NCI-H1930 (cell line): ENCODE data around the gene CD38.

ENCODE experiments used
- DNase-seq, 2 experiments: peaks; one replicate each; lab custom pipeline; 2025; lab: John Stamatoyannopoulos, UW

CD38 gene

DNA sequence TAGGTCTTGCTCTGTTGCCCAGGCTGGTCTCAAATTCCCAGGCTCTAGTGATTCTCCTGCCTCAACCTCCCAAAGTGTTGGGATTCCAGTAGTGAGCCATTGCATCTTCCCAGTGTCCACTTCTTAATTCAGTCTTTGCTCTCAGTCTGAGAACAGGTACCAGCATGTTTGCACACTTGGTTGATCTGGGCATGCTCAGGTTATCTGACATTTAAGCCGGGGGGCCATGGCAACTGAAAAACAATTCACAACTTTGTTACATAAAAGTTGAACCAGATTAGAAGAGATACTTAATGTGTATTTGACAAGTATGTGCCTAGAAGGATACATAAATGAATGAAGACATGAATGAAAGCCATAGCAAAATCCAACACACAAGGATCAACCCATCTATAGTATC, 121.4 kb downstream of the CD38 start:
- no peak for DNase-seq

DNA sequence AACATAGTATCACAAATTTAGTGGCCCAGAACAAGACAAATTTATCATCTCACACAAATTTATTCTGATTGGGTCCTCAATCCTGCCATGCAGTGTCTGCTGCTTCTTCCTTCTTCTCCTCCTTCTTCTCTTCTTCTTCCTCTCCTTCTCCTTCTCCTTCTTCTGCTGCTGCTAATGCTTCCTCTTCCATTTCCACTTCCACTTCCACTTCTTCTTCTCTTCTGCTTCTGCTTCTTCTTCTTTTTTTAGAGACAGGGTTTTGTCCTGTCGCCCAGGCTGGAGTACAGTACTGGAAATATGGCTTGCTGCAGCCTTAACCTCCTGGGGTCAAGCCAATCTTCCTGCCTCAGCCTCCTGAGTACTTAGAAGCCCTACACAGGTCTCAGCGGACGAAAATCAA, 122.9 kb downstream of the CD38 start:
- no peak for DNase-seq

DNA sequence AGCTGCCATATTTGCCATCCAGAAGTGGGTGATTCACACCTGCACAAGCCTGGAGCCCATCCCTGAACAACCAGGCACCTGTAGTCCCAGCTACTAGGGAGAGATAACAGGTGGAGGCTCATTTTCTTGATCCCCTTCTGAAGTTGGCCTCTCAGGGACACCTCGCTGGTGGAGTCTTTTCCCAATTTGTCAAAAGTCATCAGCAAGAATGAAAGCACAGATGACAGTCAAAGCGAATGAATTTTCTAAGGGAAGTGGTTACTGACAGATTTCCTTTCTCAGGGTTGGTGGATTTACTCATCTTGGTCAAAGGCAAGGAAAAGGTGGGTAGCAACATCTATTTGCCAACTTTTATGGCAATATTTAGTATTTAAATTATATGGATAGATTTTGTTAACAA, 123.9 kb downstream of the CD38 start:
- DNase-seq, result no peak

DNA sequence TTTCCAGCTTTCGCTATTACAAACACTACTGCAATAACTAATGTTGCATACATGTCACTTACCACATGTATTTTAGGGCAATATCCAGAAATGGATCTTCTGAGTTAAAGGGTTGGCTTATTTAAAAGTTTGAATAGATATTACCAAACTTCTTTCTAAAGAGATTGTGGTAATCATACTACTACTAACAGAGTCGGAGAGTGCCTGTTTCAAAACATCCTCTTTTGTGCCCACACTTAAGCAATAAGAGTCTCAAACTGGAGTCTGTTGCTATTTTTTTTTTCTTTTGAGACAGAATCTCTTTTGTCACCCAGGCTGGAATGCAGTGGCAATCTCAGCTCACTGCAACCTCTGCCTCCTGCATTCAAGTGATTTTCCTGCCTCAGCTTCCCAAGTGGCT, 124.6 kb downstream of the CD38 start:
- no peak for DNase-seq
